ENCODE data around the gene ZNF224.
"Not testable (repeated sequence)": the region's sequence is repeated elsewhere in the genome, so short reads cannot be mapped to it uniquely, and the experiment has no call there.

The ZNF224 gene

DNA sequence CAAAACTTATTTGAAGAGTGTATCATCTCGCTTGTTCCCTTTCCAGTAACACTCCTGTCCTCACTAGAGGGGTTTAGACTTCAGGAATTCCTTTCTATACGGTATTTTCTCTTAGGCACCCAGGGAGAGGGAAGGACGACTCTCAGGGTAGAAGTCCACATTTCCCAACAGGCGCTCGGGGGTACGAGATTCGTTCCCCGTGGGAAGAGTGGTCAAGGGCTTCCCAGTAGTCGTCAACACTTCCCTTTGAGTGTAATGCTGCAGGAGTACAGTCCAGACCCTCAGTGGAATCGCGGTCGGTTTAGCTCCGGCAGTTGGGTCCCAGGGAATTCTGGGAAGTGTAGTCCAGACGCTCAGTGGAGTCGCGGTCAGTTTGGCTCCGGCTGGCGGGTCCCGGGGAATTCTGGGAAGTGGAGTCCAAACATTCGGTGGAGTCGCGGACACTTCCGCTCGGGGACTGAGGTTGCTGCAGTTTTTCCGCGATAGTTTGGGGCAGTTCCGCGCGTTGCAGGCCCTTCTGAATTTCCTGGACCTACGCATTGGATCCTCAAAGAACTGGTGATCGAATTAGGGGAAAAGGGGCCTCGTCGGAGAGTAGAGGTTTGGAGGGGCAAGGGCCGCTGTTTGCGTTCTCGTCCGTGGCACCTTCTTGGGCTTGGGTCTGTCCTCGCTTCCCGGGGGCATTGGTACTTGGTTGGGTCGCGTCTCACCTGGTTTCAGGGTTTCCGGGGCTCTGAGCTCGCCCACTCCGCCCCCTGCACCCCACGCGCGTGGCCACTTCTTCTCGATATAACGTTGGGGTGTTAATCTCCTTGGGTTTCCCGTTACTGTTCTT lies at the start of gene ZNF224:
TSS of gene ZNF224 (plus strand) at position 431 of the 835 bp plus-strand sequence. CDS start 3,513 bp downstream, outside the sequence.
- peak; percentile 94 for DNase-seq (ENCODE audit: low spot score)

DNA sequence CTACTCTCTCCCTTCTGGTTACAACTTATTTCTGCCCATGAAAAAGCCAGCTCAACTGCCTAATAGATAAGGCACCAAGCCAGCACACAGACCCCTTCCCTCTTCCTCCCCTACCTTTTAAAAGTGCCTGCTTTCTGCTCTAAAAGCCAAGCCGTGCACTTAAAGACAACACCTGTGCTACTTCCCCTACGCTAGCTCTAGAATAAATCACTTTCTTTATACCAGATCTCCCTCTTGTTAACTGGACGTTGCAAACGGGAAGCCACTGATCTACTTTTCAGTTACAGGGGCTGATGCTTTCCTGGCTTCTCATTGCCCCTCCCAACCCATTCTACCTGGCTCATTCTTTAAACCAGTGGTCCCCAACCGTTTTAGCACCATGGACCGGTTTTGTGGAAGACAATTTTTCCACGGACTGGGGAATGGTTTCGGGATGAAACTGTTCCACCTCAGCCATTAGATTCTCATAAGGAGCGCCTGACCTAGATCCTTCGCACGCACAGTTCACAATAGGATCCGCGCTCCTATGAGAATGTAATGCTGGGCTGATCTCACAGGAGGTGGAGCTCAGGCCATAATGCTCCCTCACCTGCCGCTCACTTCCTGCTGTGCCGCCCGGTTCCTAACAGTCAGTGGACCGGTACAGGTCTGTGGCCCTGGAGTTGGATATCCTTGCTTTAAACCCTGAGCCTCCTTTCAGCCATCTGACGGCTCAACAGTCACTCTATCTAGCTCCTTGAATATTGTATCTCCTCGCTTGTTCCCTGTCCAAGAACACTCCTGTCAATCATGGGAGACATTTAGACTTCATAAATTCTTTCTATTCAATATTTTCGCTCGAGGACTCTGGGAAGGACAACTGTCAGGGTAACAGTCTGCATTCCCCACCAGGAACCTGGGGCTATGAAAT lies 43.2 kb upstream of the ZNF224 start:
- peak; percentile 2 for DNase-seq (ENCODE audit: low spot score)

DNA sequence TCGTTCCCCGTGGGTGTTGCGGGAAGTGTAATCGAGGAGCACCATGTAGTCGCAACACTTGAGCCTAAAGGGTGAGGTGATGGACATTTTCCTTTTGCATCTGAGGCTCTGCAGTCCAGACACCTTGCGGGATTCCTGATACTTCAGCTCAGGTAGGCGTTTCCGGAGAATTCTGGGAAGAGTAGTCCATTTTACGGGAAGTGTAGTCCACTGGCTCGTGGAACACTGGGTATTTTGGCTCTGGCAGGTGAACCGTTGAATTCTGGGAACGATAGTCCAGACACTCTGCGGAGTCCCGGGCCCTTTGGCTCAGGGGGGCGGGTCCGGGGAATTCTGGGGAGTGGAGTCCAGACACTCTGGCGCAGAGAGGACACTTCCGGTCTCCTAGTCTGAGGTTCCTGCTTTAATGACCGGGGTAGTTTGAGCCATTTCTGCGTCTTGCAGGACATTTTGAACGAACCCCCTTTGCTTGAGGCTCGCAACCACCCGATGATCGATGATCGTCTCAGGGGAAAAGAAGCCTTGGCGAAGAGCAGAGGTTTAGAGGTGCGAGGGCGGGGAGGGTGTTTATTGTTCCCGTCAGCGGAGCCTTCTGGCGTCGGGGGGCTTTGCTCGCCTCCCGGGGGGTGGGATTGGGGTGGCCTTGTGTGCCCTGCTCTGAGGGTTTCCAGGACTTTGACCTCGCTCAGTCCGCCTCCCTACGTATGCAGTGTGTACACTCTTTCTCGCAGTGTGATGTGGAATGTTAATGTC lies 42.3 kb upstream of the ZNF224 start, which contains the start of gene ZNF223:
TSS of gene ZNF223 (plus strand) at position 387 of the 753 bp plus-strand sequence. CDS start 3,141 bp downstream, outside the sequence.
- DNase-seq (ENCODE audit: low spot score), result peak; percentile 98

DNA sequence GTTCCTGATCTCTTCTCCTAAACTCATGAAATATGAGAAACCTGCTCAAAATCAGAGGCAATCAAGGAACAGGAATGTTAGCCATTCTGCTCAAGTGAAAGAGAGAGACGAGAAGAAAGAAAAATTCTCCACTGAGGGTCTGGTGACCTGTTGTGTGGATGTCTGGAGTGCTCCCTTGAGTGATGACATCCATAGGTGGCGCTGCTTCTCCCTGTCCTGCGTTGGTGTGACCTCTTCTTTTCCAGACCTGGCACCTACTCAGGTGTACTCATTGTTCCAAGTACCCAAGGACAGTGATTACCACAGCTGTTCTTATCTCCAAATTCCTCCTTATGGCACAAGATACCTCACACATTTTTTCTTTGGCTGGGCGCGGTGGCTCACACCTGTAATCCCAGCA lies 38.3 kb upstream of the ZNF224 start:
- no peak for DNase-seq (ENCODE audit: low spot score)

DNA sequence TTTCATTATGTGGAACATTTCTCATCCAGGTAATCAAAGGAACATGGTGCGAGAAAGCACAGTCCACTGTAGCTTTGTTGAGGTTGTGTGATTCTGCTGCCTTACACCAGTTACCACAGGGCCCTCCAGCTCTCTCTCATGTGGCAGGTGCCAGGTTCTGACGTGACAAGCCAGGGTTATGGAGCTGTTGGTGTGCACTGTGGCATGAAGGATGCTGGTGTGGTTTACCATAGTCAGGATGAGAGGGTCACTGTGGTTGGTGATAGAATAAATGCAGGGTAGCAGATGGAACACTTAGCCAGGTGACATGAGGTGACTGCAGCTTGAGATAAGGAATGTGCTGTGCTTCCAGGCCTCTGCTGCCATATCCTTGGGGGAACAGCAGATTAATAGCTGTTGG lies 34.9 kb upstream of the ZNF224 start:
- DNase-seq (ENCODE audit: low spot score), result no peak

DNA sequence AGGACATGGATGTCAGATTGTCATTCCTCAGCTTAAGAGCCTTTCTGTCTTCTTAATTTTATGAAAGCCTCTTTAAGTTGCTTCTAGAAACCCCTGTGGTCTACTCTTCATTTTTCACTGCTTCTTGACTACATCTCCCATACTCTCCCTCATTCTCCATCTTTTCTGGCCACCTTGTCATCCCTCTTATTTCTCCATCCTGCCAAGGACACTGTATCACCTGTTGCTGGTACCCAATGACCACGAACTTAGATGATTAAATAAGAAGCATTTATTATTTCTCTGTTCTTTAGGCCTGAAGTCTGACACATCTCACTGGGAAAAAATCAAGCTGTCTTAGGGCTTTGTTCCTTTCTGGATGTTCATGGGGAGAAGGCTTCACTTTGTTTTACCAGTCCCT lies 33.1 kb upstream of the ZNF224 start:
- no peak for DNase-seq (ENCODE audit: low spot score)

DNA sequence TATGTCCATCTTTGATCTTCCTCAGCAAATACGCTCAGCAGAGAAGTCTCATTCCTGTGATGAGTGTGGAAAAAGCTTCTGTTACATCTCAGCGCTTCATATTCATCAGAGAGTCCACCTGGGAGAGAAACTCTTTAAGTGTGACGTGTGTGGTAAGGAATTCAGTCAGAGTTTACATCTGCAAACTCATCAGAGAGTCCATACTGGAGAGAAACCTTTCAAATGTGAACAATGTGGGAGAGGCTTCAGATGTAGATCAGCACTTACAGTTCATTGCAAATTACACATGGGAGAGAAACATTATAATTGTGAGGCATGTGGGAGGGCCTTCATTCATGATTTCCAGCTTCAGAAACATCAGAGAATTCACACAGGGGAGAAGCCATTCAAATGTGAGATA lies 27.9 kb upstream of the ZNF224 start:
- no peak for DNase-seq (ENCODE audit: low spot score)

DNA sequence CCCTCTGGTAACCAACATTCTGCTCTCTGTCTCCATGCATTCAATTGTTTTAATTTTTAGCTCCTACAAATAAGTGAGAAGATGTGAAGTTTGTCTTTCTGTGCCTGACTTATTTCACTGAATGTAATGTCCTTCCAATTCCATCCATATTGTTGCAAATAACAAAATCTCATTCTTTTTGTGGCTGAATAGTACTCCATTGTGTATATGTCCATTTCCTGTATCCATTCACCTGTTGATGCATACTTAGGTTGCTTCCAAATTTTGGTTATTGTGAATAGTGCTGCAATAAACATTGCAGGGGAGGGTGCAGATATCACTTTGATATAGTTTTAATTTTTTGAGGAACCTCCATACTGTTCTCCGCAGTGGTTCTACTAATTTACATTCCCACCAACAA lies 24.7 kb upstream of the ZNF224 start:
- no peak for DNase-seq (ENCODE audit: low spot score)

DNA sequence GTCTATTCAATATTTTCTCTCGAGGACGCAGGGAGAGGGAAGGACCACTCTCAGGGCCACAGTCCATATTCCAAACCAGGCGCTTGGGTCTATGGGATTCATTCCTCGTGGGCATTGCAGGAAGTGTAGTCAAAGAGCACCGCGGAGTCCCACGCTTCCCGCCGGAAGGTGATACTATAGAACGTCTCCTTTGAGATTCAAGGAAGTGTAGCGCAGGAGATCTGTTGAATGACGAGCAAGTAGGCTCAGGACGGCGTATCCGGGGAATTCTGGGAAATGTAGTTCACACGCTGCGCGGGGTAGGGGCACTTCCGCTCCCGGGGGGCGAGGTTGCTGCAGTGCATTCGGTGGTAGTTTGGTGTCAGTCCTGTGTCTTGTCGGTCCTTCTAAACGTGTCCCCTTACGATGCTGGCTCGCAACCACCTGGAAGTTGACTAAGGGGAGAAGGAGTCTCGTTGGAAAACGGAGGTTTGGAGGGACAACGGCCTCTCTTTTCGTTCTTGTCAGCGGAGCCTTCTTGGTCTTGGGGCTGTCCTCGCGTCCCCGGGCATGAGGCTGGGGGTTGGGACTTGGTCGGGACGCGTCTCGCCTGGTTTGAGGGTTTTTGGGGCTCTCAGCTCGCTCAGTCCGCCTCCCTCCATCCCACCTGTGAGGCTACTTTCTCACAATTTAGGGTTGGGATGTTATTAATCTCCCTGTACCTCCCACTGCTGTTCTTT lies 22.2 kb upstream of the ZNF224 start, which contains the start of gene ZNF284:
TSS of gene ZNF284 (plus strand) at position 336 of the 719 bp plus-strand sequence. CDS start 4,231 bp downstream, outside the sequence.
- peak; percentile 95 for DNase-seq (ENCODE audit: low spot score)

DNA sequence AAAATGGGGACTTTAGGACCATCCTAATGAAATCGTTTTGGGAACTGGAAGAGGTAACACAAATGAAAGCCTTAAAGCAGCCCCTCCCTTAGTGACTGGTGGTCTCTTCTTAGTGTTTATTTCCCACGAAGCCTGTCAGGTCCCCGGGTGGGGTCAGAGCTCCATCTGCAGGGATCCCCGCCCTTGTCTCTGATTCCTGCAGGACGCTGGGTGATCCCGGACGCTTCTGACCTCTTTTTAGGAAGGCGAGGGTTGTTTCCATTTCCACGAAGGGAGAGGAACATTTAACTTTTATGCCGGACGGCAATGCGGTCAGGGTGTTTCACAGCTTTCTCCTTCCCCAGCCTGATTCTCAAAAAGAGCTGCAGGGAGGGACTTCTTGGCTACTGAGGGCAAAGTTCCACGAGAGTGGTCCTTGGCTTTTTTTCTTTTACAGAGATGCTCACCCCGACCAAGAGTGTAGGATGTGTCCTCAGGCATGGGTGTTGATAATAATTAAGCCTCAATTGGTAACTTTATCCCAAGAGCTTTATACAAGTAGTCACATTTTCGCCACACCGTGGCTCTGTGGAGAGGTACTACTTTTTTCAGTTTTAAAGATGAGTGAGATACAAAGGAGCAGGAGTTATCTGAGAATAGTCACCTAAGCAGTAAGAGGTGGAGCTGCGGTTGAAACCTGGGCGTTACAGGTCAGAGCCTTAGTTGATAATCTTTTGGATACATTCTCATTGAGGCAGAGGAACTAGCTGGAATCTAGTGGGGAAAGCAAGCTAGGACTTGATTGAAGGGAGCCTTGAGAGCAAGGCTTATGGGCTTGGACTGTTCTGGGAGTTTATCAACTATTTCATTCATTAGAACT lies 21.4 kb upstream of the ZNF224 start:
- DNase-seq (ENCODE audit: low spot score), result peak; percentile 5

DNA sequence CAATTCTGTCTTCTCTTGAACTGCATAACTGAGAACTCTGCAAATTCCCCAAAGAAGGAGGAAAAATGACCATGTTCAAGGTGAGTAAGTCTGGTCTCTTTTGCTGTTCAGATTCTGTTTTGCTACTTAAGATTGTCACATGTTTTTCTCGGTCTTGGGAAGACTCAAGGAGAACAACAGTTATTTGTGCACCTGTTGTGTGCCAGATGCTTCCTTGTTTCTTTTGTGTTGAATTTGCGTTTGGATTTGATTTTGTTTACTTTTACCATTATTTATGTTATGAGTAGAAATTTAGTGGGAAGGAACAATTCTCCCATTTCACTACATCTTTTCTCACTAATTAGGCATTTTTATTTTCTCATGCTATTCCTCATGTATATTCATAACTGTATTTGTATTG lies 17.8 kb upstream of the ZNF224 start:
- DNase-seq (ENCODE audit: low spot score), result no peak

DNA sequence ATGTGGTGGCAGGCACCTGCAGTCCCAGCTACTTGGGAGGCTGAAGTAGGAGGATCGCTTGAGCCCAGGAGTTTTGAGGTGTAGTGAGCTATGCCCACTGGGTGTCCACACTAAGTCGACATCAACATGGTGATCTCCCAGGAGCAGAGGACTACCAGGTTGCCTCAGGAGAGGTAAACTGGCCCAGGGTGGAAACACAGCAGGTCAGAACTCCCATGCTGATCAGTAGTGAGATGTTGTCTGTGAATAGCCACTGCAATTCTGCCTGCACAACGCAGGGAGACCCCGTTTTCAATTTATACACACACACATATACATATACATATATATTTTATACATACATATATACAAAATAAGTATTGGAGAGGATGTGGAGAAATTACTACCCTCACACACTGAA lies 2.1 kb upstream of the ZNF224 start:
- DNase-seq (ENCODE audit: low spot score), result no peak

DNA sequence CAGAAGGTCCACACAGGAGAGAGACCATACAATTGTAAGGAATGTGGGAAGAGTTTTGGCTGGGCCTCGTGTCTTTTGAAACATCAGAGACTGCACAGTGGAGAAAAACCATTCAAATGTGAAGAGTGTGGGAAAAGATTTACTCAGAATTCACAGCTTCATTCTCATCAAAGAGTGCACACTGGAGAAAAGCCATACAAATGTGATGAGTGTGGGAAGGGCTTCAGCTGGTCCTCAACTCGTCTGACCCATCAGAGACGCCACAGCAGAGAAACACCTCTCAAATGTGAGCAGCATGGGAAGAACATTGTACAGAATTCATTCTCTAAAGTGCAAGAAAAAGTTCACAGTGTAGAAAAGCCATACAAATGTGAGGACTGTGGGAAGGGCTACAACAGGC lies 13.6 kb downstream of the ZNF224 start:
- no peak for DNase-seq (ENCODE audit: low spot score)

DNA sequence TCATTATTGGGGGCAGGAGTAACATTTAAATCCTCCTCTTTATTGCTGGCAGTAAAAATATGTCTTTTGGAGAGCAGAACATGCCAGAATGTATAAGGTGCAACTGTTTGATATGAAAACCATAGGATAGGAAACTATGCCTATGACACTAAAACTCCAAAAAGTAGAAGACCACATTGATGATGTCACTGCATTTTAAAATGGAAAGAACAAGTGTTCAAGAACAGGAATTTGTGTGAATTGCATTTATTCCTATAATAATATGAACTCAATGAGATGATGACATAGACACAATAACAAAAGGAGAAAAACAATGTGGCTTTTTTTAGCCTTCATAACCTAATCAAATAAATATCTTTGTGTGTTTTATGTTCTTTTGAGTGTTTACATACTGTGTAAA lies 15.3 kb downstream of the ZNF224 start:
- DNase-seq (ENCODE audit: low spot score), result no peak

DNA sequence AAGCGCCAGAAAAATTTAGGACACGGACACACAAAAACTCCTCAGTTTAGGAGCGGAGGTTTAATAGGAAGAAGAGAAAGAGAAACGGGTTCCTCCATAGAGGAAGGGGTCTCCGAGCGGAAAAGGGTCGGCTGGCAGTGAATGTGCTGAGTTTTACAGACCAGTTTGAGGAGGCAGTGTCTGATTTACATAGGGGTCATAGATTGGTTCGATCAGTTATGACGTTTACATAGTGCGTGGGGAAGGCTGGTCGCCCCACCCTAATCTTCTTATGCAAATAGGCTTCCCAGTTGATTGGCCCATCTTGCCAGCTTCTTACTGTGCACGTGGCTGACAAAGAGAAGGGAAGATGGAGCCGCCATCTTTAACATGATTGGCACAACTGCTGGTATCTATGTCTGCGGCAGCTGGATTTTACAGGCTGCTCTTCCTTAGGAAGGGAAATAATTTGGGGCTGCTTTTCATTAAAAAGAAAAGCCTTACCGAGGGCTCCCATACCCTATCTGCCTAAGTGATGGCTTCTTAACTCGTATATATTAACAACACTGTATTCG lies 17.8 kb downstream of the ZNF224 start:
- peak; percentile 24 for DNase-seq (ENCODE audit: low spot score)

DNA sequence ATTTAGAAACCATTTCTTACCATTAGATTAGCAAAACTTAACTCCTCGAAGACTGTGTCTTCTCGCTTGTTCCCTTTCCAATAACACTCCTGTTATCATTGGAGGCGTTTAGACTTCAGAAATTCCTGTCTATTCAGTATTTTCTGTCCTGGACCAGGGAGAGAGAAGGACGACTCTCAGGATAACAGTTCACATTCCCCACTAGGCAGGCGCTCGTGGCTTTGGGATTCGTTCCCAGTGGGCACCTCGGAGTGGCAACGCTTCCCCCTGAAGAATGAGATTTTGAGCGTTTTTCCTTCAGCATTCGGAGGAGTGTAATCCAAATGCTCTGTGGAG lies 18.6 kb downstream of the ZNF224 start:
- DNase-seq (ENCODE audit: low spot score), result no peak

DNA sequence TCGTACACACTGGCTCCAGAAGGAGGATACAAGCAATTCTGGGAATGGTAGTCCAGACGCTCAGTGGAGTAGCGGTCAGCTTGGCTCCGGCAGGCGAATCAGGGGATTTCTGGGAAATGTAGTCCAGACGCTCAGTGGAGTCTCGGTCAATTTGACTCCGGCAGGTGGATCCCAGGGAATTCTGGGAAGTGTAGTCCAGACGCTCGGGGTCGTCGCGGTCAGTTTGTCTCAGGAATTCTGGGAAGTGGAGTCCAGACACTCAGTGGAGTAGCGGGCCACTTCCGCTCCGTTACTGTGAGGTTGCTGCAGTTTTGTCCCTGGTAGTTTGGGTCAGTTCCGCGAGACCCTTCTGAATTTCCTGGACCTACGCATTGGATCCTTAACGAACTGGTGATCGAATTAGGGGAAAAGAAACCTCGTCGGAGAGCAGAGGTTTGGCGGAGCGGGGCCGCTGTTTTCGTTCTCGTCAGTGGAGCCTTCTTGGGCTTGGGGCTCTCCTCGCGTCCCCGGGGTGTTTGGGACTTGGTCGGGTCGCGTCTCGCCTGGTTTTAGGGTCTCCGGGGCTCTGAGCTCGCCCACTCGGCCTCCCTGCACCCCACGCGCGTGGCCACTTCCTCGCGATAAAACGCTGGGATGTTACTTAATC lies 19.1 kb downstream of the ZNF224 start, which contains the start of gene ZNF225:
TSS of gene ZNF225 (plus strand) at position 262 of the 646 bp plus-strand sequence. CDS start 2,429 bp downstream, outside the sequence.
- DNase-seq (ENCODE audit: low spot score), result peak; percentile 100

DNA sequence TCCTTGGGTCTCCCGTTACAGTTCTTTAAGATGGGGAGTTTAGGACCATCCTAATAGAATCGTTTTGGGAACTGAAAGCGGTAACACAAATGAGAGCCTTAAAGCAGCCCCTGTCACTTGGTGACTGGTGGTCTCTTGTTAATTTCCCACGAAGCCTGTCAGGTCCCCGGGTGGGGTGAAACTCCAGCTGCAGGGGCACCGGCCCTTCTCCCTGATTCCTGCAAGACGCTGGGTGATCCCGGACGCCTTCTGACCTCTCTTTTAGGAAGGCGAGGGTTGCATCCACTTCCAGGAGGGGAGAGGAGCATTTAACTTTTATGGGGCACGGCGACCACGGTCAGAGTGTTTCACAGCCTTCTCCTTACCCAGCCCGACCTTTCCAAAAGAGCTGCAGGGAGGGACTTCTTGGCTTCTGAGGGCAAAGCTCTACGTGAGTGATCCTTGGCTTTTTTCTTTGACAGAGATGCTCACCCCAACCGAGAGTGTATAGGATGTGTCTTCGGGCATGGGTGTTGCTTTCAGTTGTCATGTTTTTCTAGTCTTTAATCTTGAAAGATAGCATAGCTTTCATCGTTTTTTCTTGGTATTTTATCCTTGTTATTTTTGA lies 19.7 kb downstream of the ZNF224 start:
- no peak for DNase-seq (ENCODE audit: low spot score)

DNA sequence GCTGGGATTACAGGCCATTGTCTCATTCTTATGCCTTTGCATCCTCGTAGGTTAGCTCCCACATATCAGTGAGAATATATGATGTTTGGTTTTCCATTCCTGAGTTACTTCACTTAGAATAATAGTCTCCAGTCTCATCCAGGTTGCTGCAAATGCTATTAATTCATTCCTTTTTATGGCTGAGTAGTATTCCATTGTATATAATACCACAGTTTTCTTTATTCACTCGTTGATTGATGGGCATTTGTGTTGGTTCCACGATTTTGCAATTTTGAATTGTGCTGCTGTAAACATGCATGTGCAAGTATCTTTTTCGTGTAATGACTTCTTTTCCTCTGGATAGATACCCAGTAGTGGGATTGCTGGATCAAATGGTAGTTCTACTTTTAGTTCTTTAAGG lies 27.0 kb downstream of the ZNF224 start:
- not testable (repeated sequence) for DNase-seq (ENCODE audit: low spot score)
